ENCODE measurements around the gene PIK3R6.

The PIK3R6 gene

DNA sequence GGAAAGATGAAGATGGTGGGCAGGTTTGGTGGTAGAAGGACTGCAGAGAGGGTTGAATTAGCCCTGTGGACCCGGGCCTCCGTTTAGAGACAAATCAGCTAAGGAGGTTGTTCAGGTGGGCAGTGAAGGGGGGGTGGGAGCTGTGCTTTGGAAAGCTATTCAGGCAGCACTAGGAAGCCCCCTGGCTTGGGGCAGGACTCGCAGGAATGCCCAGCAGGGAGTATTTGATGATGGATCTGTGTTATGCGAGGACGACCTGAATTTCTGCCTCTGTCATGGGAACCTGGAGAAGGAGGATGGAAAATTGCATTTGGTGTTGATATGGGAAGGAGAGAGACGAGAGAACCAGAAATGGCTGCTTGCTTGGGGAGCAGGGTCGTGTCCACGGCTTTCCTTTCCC lies 112.6 kb downstream of the PIK3R6 start:
- DNase-seq (ENCODE audit: low read depth in 3 of 3, low spot score in 1 of 3): no peak

DNA sequence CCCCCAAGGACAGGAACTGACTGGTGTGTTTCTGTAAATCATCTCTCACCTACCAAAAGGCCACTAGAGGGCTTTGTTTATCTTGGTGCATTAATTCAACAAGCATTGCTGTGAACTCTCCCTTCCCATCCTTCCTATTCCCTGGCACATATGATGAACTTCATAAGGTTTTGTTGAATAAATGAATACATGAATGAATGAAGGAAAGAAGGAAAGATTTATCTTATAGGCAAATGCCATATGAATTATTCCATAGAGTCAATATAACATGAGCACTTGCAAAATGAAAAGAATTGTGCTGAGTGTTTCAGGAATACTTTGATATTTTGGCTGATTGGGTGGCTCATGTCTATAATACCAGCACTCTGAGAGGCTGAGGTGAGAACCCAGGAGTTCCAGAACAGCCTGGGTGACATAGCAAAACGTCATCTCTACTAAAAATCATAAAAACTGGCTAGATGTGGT lies 113.5 kb downstream of the PIK3R6 start:
- DNase-seq (ENCODE audit: low read depth in 3 of 3, low spot score in 1 of 3): no peak

DNA sequence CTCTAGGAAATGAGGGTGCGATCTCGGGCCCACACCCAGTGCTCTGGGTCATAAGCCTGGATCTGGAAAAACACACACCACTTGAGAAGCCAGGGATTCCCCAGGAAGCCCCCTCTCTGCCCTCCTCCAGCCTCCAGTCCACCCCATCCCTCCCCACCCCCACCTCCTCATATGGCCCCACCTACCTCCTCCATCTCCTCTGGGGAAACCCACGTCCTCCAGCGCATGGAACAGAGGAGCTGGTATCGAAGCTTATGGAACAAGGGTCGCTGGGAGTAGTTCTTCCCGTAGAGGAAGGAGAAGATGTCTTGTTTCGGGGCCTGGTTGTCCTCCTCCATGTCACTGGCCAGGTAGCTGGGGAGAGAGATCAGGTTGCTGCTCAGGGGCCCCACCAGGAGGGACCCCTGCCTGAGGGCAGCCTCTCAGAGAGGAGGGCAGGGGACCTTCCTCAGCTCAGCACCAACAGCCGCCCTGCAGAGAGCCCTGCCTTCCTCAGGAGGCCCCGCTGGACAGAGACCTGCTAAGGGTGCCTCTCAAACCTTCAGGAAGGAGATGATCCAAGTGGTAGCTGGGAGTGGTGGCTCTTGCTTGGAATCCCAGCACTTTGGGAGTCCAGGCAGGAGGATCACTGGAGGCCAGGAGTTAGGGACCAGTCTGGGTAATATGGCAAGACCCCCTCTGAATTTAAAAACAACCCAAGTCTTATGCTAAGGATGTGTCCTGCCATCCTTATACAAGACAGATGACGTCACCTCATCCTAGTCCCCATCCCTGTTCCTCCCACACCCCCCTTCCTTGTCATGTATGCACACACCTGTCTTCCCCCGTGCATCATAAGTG lies 114.1 kb downstream of the PIK3R6 start:
- DNase-seq (ENCODE audit: low read depth in 3 of 3, low spot score in 1 of 3): no peak
